HCT116 (cell line): ENCODE results near the gene DNAJC18. TPM values are rescaled to one million over a fixed set of nuclear protein-coding genes. Genes with fewer than 3 reads are reported as not detected.

Experiments used
- ATAC-seq: fragments of 200-7000 bp; cut with Tn5 transposase; 2 replicates; pipeline ENCODE4 v1.9.1; 2020; ENCODE audit warnings: mild to moderate bottlenecking, moderate library complexity
- BruUV-seq: library from RNA; stranded (reverse); fragments of 400-500 nt; replicated peaks from 2 replicates; lab custom pipeline; 2021; lab: Mats Ljungman, UMichigan
- CTCF ChIA-PET: fragments of 300-600 bp; sonication (Branson Sonifier 250); formaldehyde crosslinking; loops from one replicate; lab custom pipeline; 2021; ENCODE audit warnings: antibody characterized with exemption; lab: Charles Lee
- POLR2A ChIA-PET: fragments of 300-600, 350-600 bp; sonication (Branson Sonifier 250); formaldehyde crosslinking; loops from one replicate; lab custom pipeline; 2021; ENCODE audit warnings: antibody characterized with exemption; lab: Charles Lee
- RAD21 ChIA-PET, 2 experiments: fragments of 300-600 bp; sonication (Branson Sonifier 250); formaldehyde crosslinking; loops; one replicate each; lab custom pipeline; 2023; ENCODE audit warnings: low total read pairs in 2 of 2; ENCODE audit not compliant: uncharacterized antibody in 2 of 2, unreplicated experiment in 2 of 2, low non-redundant PET in 1 of 2; lab: Charles Lee
- DNase-seq: peaks from one replicate; pipeline ENCODE4 v3.0.0-alpha.2; 2010; ENCODE audit warnings: low read depth, low spot score
- H2AFZ ChIP-seq: fragments of 200-600 bp; shearing (Covaris generic), sonication (generic); 2 replicates; pipeline ENCODE4 v1.6.1; 2017; ENCODE audit warnings: low read depth, mixed run types, mixed read lengths, antibody characterized with exemption, low read length; ENCODE audit not compliant: poor library complexity, severe bottlenecking
- H3K27ac ChIP-seq: 2 replicates; pipeline ENCODE4 v1.5.1; 2012; ENCODE audit warnings: low read depth, low read length
- H3K27me3 ChIP-seq: fragments of 200-600 bp; sonication (generic); 2 replicates; pipeline ENCODE4 v1.6.1; 2016; ENCODE audit warnings: mixed run types, low read length, mixed read lengths; ENCODE audit not compliant: insufficient read depth
- H3K36me3 ChIP-seq, 2 experiments: fragments of 200-500 bp in 1 of 2; fragments of 200-600 bp in 1 of 2; sonication (Bioruptor generic) in 1 of 2; sonication (generic) in 1 of 2; 2 replicates each; pipeline versions ENCODE4 v1.5.1 to v1.6.1; 2014 to 2016; ENCODE audit warnings: low read length in 2 of 2, inconsistent platforms in 1 of 2, mixed read lengths in 1 of 2, mixed run types in 1 of 2; ENCODE audit not compliant: insufficient read depth in 2 of 2, control insufficient read depth in 1 of 2
- H3K4me1 ChIP-seq, 2 experiments: fragments of 200-600 bp in 1 of 2; sonication (generic) in 1 of 2; 2 replicates each; pipeline versions ENCODE4 v1.5.1 to v1.6.1; 2012 to 2017; ENCODE audit warnings: low read length in 2 of 2, inconsistent platforms in 1 of 2, mild to moderate bottlenecking in 1 of 2, mixed read lengths in 1 of 2, mixed run types in 1 of 2, moderate library complexity in 1 of 2; ENCODE audit not compliant: insufficient read depth in 2 of 2, control insufficient read depth in 1 of 2
- H3K4me2 ChIP-seq: fragments of 200-600 bp; sonication (generic); 2 replicates; pipeline ENCODE4 v1.6.1; 2017; ENCODE audit warnings: mixed run types, low read length, mixed read lengths
- H3K4me3 ChIP-seq, 2 experiments: fragments of 200-600 bp in 1 of 2; sonication (generic) in 1 of 2; replicated peaks in 1 of 2; 2 replicates each; pipeline ENCODE4 v1.5.1; 2011 to 2016; ENCODE audit warnings: low read length in 2 of 2, control low read depth in 1 of 2, low read depth in 1 of 2, mild to moderate bottlenecking in 1 of 2, mixed read lengths in 1 of 2, mixed run types in 1 of 2
- H3K79me2 ChIP-seq: fragments of 200-600 bp; sonication (generic); 2 replicates; pipeline ENCODE4 v1.6.1; 2017; ENCODE audit warnings: mild to moderate bottlenecking, mixed run types, low read length, moderate library complexity, mixed read lengths; ENCODE audit not compliant: insufficient read depth
- H3K9ac ChIP-seq: fragments of 200-600 bp; sonication (generic); 2 replicates; pipeline ENCODE4 v1.6.1; 2016; ENCODE audit warnings: low read length, mixed read lengths
- H3K9me2 ChIP-seq: fragments of 200-600 bp; sonication (generic), shearing (Covaris generic); 2 replicates; pipeline ENCODE4 v1.6.1; 2017; ENCODE audit warnings: mixed run types, mild to moderate bottlenecking, moderate library complexity; ENCODE audit not compliant: insufficient read depth
- H3K9me3 ChIP-seq, 2 experiments: fragments of 200-500 bp in 1 of 2; fragments of 200-600 bp in 1 of 2; sonication (Bioruptor generic) in 1 of 2; sonication (generic) in 1 of 2; 2 replicates each; pipeline ENCODE4 v1.6.1; 2014 to 2017; ENCODE audit warnings: low read length in 2 of 2, mixed read lengths in 2 of 2, inconsistent platforms in 1 of 2, low read depth in 1 of 2, mild to moderate bottlenecking in 1 of 2, mixed run types in 1 of 2, moderate library complexity in 1 of 2; ENCODE audit not compliant: control insufficient read depth in 1 of 2, insufficient read depth in 1 of 2
- H4K20me1 ChIP-seq: fragments of 200-600 bp; sonication (generic), shearing (Covaris generic); 2 replicates; pipeline ENCODE4 v1.6.1; 2017; ENCODE audit warnings: mixed run types, mild to moderate bottlenecking, moderate library complexity; ENCODE audit not compliant: insufficient read depth
- CBX3 ChIP-seq: IDR thresholded peaks from 2 replicates; pipeline ENCODE4 v1.6.1; 2012; ENCODE audit warnings: low read depth
- EZH2phosphoT487 ChIP-seq: fragments of 200-600 bp; IDR thresholded peaks from 2 replicates; pipeline ENCODE4 v1.6.1; 2018; ENCODE audit warnings: antibody characterized with exemption, borderline replicate concordance
- FOSL1 ChIP-seq: IDR thresholded peaks from 2 replicates; pipeline ENCODE4 v1.6.1; 2012; ENCODE audit warnings: low read depth
- RAD21 ChIP-seq: IDR thresholded peaks from 2 replicates; pipeline ENCODE4 v1.6.1; 2012; ENCODE audit warnings: low read depth, mild to moderate bottlenecking
- YY1 ChIP-seq: IDR thresholded peaks from 2 replicates; pipeline ENCODE4 v1.6.1; 2011; ENCODE audit warnings: low read length, low read depth, moderate library complexity, mild to moderate bottlenecking; ENCODE audit not compliant: insufficient replicate concordance; ENCODE audit errors: extremely low read depth
- intact Hi-C: fragments of 100-400 bp; cut with micrococcal nuclease; formaldehyde crosslinking; loops from 2 replicates; pipeline ENCODE4 v1.10.0; 2022
- total RNA-seq: library from RNA; stranded (reverse); gene quantifications from one replicate; pipeline ENCODE4 v1.2.1, GENCODE V29; 2021; ENCODE audit not compliant: unreplicated experiment
- TF ChIP-seq, protein P1 (sequence below), 3 experiments: fragments of 200-600 bp in 1 of 3; sonication (generic) in 1 of 3; IDR thresholded peaks in 2 of 3; conservative IDR thresholded peaks in 1 of 3; 2 replicates each; pipeline ENCODE4 v1.5.1; 2012 to 2017; ENCODE audit warnings: low read depth in 2 of 3, low read length in 2 of 3, antibody characterized with exemption in 1 of 3, borderline replicate concordance in 1 of 3, control low read depth in 1 of 3, mild to moderate bottlenecking in 1 of 3, mixed read lengths in 1 of 3, mixed run types in 1 of 3, moderate library complexity in 1 of 3; ENCODE audit not compliant: insufficient read depth in 1 of 3

Gene DNAJC18
- total RNA-seq, 1 experiment from 2014 or later = 5.7 TPM

DNA sequence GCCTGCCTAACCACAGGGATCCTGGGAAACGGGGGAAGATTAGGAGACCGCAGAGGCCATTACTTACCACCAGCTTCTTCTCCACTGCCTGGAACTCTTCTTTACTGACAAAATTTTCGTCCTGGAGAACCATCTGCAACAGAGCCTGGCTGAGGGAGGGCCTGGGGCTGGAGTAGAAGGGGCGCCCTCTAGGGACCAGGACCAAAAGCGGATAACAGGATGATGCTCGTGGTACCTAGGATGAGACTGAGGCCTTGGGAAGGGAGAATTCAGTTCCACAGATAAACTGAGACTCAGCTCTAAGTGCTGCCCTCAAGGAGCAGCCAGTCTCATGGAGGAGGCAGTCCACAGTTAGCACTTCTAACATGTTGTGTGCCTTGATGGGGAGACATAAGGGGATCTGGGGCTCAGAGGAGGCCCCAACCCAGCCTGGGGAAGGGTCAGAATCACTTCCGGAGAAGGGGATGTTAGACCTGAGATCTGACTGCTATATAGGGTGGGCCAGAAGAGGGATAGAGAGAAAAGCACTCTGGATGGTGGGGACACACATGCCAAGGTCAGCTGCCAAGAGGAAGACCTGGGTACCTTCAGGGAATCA lies 36.7 kb downstream of the DNAJC18 start:
- Histone ChIP-seq H3K4me1 (peaks cover 11 to 24% of the 10 kb centered on the region in 2 experiments), H3K9me2 (no peaks in the 10 kb centered on the region), H3K27me3 (no peaks in the 10 kb centered on the region), H4K20me1 (no peaks in the 10 kb centered on the region), H3K79me2 (no peaks in the 10 kb centered on the region), H3K27ac (peak overlapping the region; percentile 92; the same call in 1 of the 2 replicates), H3K9me3 (no peaks in the 10 kb centered on the region), H3K9ac (no peak overlapping the region), H3K4me2 (peak overlapping the region; percentile 70), H3K36me3 (no peaks in the 10 kb centered on the region), H2AFZ (no peak overlapping the region), H3K4me3 (peak overlapping the region in 1 of 2 experiments; percentile 49; a peak in 2 of 4 replicates)
- ATAC-seq (peak; percentile 40), DNase-seq (peak; percentile 19)
- intact Hi-C loops = no loop called here
- CTCF ChIA-PET = interaction anchor here (0.9 to 1.8 kb wide), 5 partner anchors 10 to 117 kb away, joined by 3 to 10 read pairs (median 3); no protein-coding TSS in a partner anchor
- POLR2A ChIA-PET = interaction anchor here (1.0 kb wide), 1 partner anchor 109 kb away, joined by 3 read pairs; the partner anchor contains the start of gene MATR3
- no TSS peak for BruUV-seq
- RAD21 ChIA-PET = no interaction called here
- TF ChIP-seq, protein P1, sequence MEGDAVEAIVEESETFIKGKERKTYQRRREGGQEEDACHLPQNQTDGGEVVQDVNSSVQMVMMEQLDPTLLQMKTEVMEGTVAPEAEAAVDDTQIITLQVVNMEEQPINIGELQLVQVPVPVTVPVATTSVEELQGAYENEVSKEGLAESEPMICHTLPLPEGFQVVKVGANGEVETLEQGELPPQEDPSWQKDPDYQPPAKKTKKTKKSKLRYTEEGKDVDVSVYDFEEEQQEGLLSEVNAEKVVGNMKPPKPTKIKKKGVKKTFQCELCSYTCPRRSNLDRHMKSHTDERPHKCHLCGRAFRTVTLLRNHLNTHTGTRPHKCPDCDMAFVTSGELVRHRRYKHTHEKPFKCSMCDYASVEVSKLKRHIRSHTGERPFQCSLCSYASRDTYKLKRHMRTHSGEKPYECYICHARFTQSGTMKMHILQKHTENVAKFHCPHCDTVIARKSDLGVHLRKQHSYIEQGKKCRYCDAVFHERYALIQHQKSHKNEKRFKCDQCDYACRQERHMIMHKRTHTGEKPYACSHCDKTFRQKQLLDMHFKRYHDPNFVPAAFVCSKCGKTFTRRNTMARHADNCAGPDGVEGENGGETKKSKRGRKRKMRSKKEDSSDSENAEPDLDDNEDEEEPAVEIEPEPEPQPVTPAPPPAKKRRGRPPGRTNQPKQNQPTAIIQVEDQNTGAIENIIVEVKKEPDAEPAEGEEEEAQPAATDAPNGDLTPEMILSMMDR (IDR thresholded peaks at IDR 0.05 in 2 of 3, conservative IDR thresholded peaks at IDR 0.05 in 1 of 3; ENCODE audit: borderline replicate concordance in 1 of 3, insufficient read depth in 1 of 3, low read depth in 2 of 3, low read length in 2 of 3) = peak; percentile 38 to 82 (median 81); a peak in 5 of 6 replicates
- TF ChIP-seq RAD21 = peak; percentile 53
- peak; percentile 9 for TF ChIP-seq YY1
- TF ChIP-seq EZH2phosphoT487 = no peak
- peak; percentile 29; the same call in 1 of the 2 replicates for TF ChIP-seq CBX3
- TF ChIP-seq FOSL1 = no peak
